ENCODE measurements around the gene ARV1. TPM values are rescaled to one million over a fixed set of nuclear protein-coding genes. Genes with fewer than 3 reads are reported as not detected.
A peak's percentile ranks its signal among the peaks of the same experiment; 100 is the strongest.

ARV1 gene
- total RNA-seq, 1 experiment from 2014 or later: 8.0 TPM

DNA sequence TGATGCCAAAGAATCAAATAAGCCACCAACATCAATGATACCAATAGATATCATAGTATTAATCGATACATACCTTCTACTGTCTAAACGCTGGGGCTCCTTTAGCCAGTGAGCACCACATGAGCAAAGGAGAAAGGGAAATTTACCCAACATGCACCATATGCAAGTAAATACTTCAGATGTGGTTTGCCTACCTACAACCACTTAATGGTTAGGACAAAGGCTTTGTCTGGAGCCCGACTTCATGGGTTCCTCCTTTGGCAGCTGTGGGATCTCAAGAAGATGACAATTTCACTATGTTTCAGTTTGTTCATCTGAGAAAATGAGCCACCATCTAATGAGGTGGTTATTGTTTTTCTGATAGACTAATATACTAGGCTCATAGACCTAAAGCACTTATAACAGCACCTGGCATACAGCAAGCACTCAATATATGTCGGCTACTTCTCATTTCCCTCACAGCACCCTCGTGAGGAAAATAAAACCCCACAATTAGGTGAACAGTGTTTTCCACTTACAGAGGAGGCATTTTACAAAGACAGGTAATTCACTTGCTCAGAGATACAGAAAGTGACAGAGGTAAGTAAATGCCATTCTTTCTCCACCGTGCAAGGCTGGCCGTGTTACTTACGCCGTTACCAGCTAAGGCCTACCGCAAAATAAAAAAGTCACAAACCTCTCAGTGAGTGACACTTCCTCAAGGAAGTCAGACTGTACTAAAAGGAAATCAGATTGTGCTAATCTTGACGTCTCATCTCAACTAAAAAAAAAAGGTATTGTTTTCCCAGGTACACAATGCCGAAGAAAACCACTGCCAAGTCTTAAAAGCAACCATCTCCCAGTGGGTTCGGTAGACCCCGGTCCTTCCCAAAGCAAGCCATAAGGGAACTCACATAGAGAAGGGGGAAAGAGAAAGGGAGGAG, 1.8 kb upstream of the ARV1 start:
- H3K27ac Mint-ChIP-seq: no peak overlapping the region
- H3K4ac ChIP-seq (ENCODE audit: low read depth, low read length): no peak overlapping the region

More for the DNA sequence above, 1.8 kb upstream of the ARV1 start:
- Histone ChIP-seq H3K79me2 (ENCODE audit: insufficient read depth, low read length) (no peaks in the 10 kb centered on the region), H2BK20ac (ENCODE audit: low read depth, low read length, poor library complexity, severe bottlenecking) (no peak overlapping the region), H4K91ac (ENCODE audit: insufficient read length, low read depth, low read length) (no peak overlapping the region), H3K23ac (ENCODE audit: insufficient read length, low read depth, low read length) (no peak overlapping the region), H2AFZ (ENCODE audit: low read length) (no peak overlapping the region), H3K4me2 (ENCODE audit: insufficient read depth, insufficient read length, low read length) (peak overlapping the region; percentile 61), H3K56ac (ENCODE audit: insufficient read length, low read depth, low read length) (no peak overlapping the region), H3K79me1 (ENCODE audit: insufficient read depth, low read depth, low read length, poor library complexity, severe bottlenecking) (no peaks in the 10 kb centered on the region), H4K5ac (ENCODE audit: insufficient read length, low read depth, low read length) (no peak overlapping the region), H2AK5ac (ENCODE audit: insufficient read length, low read length) (no peak overlapping the region), H3T11ph (ENCODE audit: low read length) (no peak overlapping the region), H2BK120ac (ENCODE audit: low read depth, low read length, poor library complexity, severe bottlenecking) (no peak overlapping the region), H3K9ac (ENCODE audit: extremely low read depth, insufficient read length, low read length) (no peak overlapping the region), H3K9me3 (ENCODE audit: control insufficient read depth, low read depth, low read length) (no peaks in the 10 kb centered on the region), H2BK15ac (ENCODE audit: low read depth, low read length) (no peak overlapping the region), H3K27me3 (ENCODE audit: insufficient read depth, low read length) (peaks cover 16% of the 10 kb centered on the region; the same call in 1 of the 2 replicates), H3K4me1 (ENCODE audit: insufficient read depth, low read length) (no peaks in the 10 kb centered on the region), H4K20me1 (ENCODE audit: control insufficient read depth, insufficient read depth, insufficient read length) (no peaks in the 10 kb centered on the region), H3K18ac (ENCODE audit: insufficient read length, low read depth, low read length) (no peak overlapping the region), H4K8ac (replicated peaks; ENCODE audit: insufficient read length, low read depth, low read length) (no peak overlapping the region), H2BK5ac (ENCODE audit: insufficient read length, low read length) (no peak overlapping the region), H3K14ac (ENCODE audit: insufficient read depth, low read length) (no peak overlapping the region), H3K23me2 (ENCODE audit: insufficient read length, low read depth, low read length, poor library complexity, severe bottlenecking) (peaks cover 9% of the 10 kb centered on the region), H3K27ac (ENCODE audit: insufficient read length, low read depth, low read length) (no peak overlapping the region), H2BK12ac (ENCODE audit: insufficient read length, low read depth, low read length) (no peak overlapping the region)
- DNase-seq: no peak
- no peaks in the 10 kb centered on the region for H3K9me3 Mint-ChIP-seq
- H3K4me1 Mint-ChIP-seq: peaks cover 15 to 16% of the 10 kb centered on the region in 2 experiments
- TF ChIP-seq, protein P1, sequence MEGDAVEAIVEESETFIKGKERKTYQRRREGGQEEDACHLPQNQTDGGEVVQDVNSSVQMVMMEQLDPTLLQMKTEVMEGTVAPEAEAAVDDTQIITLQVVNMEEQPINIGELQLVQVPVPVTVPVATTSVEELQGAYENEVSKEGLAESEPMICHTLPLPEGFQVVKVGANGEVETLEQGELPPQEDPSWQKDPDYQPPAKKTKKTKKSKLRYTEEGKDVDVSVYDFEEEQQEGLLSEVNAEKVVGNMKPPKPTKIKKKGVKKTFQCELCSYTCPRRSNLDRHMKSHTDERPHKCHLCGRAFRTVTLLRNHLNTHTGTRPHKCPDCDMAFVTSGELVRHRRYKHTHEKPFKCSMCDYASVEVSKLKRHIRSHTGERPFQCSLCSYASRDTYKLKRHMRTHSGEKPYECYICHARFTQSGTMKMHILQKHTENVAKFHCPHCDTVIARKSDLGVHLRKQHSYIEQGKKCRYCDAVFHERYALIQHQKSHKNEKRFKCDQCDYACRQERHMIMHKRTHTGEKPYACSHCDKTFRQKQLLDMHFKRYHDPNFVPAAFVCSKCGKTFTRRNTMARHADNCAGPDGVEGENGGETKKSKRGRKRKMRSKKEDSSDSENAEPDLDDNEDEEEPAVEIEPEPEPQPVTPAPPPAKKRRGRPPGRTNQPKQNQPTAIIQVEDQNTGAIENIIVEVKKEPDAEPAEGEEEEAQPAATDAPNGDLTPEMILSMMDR (conservative IDR thresholded peaks at IDR 0.05): no peak
- peaks cover 0 to 2% (median 0%) of the 10 kb centered on the region in 3 experiments; a peak in 1 of 7 replicates for H3K36me3 Mint-ChIP-seq (ENCODE audit: insufficient read depth in 1 of 3, low read depth in 3 of 3)
- H3K4me3 Mint-ChIP-seq: peak overlapping the region; percentile 77 to 88
- H3K27me3 Mint-ChIP-seq (ENCODE audit: low read depth): peaks cover 32% of the 10 kb centered on the region
- WGBS (ENCODE audit: extremely low coverage, insufficient read length, low lambda C conversion rate): no CpG with 5 or more reads among the region's 14 CpGs
